Endothelial cell of umbilical vein (primary cell): Measurements from ENCODE around the gene OSBPL6. TPM values are rescaled to one million over a fixed set of nuclear protein-coding genes. Genes with fewer than 3 reads are reported as not detected.

Experiments
- BruUV-seq: library from RNA; stranded (reverse); fragments of 400-500 nt; replicated peaks from 2 replicates; lab custom pipeline; 2021; lab: Mats Ljungman, UMichigan
- CTCF ChIA-PET: fragments of 300-600, 350-600 bp; sonication (Branson Sonifier 250); formaldehyde crosslinking; loops from one replicate; lab custom pipeline; 2021; ENCODE audit warnings: antibody characterized with exemption, inconsistent platforms; lab: Charles Lee
- POLR2A ChIA-PET: fragments of 300-600, 350-600 bp; sonication (Branson Sonifier 250); formaldehyde crosslinking; loops from one replicate; lab custom pipeline; 2021; ENCODE audit warnings: antibody characterized with exemption, inconsistent platforms; lab: Charles Lee
- DNase-seq: peaks from one replicate; pipeline ENCODE4 v3.0.0-alpha.2; 2011; ENCODE audit warnings: low read depth, low spot score
- FAIRE-seq: peaks from 2 replicates; lab custom pipeline; 2011; peaks lifted over from hg19 to GRCh38; lab: Jason Lieb, UNC
- H2AFZ ChIP-seq: 2 replicates; pipeline ENCODE4 v1.6.0; 2012; ENCODE audit warnings: low read depth, low read length, control low read depth, inconsistent platforms
- H3K27ac ChIP-seq: 2 replicates; pipeline ENCODE4 v1.5.1; 2011; ENCODE audit warnings: low read depth, mild to moderate bottlenecking, control low read depth, low read length, moderate library complexity; ENCODE audit not compliant: insufficient read depth
- H3K27me3 ChIP-seq, 2 experiments: 2 replicates each; pipeline versions ENCODE4 v1.6.0 to v1.6.1; 2011; ENCODE audit warnings: low read length in 2 of 2, mixed read lengths in 1 of 2; ENCODE audit not compliant: control insufficient read depth in 2 of 2, insufficient read depth in 2 of 2
- H3K36me3 ChIP-seq, 2 experiments: 2 replicates in 1 of 2; 3 replicates in 1 of 2; pipeline ENCODE4 v1.5.1; 2011; ENCODE audit warnings: low read length in 2 of 2, mild to moderate bottlenecking in 1 of 2, moderate library complexity in 1 of 2; ENCODE audit not compliant: control insufficient read depth in 2 of 2, insufficient read depth in 2 of 2; ENCODE audit errors: extremely low read depth in 1 of 2
- H3K4me1 ChIP-seq: 3 replicates; pipeline ENCODE4 v1.5.1; 2011; ENCODE audit warnings: mild to moderate bottlenecking, low read length; ENCODE audit not compliant: control insufficient read depth, insufficient read depth; ENCODE audit errors: extremely low read depth
- H3K4me2 ChIP-seq: 2 replicates; pipeline ENCODE4 v1.6.1; 2011; ENCODE audit warnings: low read length, control low read depth, mixed read lengths; ENCODE audit not compliant: insufficient read depth
- H3K4me3 ChIP-seq, 3 experiments: fragments of 200-600 bp in 1 of 3; sonication (generic), shearing (Covaris generic) in 1 of 3; replicated peaks in 1 of 3; 2 replicates each; pipeline ENCODE4 v1.5.1; 2011 to 2016; ENCODE audit warnings: control low read depth in 3 of 3, low read length in 3 of 3, mild to moderate bottlenecking in 2 of 3, inconsistent platforms in 1 of 3, low read depth in 1 of 3, moderate library complexity in 1 of 3; ENCODE audit not compliant: insufficient read depth in 1 of 3
- H3K79me2 ChIP-seq: 2 replicates; pipeline ENCODE4 v1.6.0; 2012; ENCODE audit warnings: low read length, inconsistent platforms; ENCODE audit not compliant: control insufficient read depth, insufficient read depth
- H3K9ac ChIP-seq: replicated peaks from 2 replicates; pipeline ENCODE3; 2011; ENCODE audit warnings: low read length, control low read depth; ENCODE audit not compliant: insufficient read depth; ENCODE audit errors: extremely low read depth
- H3K9me1 ChIP-seq: replicated peaks from 3 replicates; pipeline ENCODE4 v1.6.0; 2011; ENCODE audit warnings: mild to moderate bottlenecking, low read length; ENCODE audit not compliant: control insufficient read depth, insufficient read depth; ENCODE audit errors: extremely low read depth
- H3K9me3 ChIP-seq: replicated peaks from 2 replicates; pipeline ENCODE4 v1.5.1; 2012; ENCODE audit warnings: low read length, inconsistent platforms; ENCODE audit not compliant: control insufficient read depth, insufficient read depth
- H4K20me1 ChIP-seq: replicated peaks from 2 replicates; pipeline ENCODE3; 2011; ENCODE audit warnings: mild to moderate bottlenecking, low read length; ENCODE audit not compliant: control insufficient read depth, insufficient read depth; ENCODE audit errors: extremely low read depth
- CTCF ChIP-seq, 2 donors: IDR thresholded peaks; 1 replicate in 1 of 2; 2 replicates in 1 of 2; pipeline ENCODE4 v1.5.1; 2011; ENCODE audit warnings: low read length in 2 of 2, mild to moderate bottlenecking in 2 of 2, moderate library complexity in 2 of 2, control low read depth in 1 of 2, inconsistent platforms in 1 of 2, low read depth in 1 of 2; ENCODE audit not compliant: insufficient read depth in 1 of 2; ENCODE audit errors: extremely low read depth in 1 of 2
- FOS ChIP-seq: IDR thresholded peaks from 2 replicates; pipeline ENCODE4 v1.6.1; 2011; ENCODE audit warnings: mild to moderate bottlenecking, low read length, moderate library complexity, borderline replicate concordance; ENCODE audit not compliant: insufficient read depth
- GATA2 ChIP-seq: IDR thresholded peaks from 2 replicates; pipeline ENCODE4 v1.7.0; 2011; ENCODE audit warnings: low read depth, mild to moderate bottlenecking, moderate library complexity, mixed read lengths, low read length; ENCODE audit not compliant: insufficient read length, insufficient read depth
- JUN ChIP-seq: IDR thresholded peaks from 2 replicates; pipeline ENCODE4 v1.6.1; 2011; ENCODE audit warnings: borderline replicate concordance, low read depth; ENCODE audit not compliant: insufficient read length, insufficient read depth
- MAX ChIP-seq: IDR thresholded peaks from 2 replicates; pipeline ENCODE4 v1.6.1; 2011; ENCODE audit not compliant: insufficient read depth, insufficient read length
- MYC ChIP-seq: IDR thresholded peaks from one replicate; pipeline ENCODE4 v1.6.1; 2011; ENCODE audit warnings: mild to moderate bottlenecking, low read depth, low read length
- POLR2A ChIP-seq: IDR thresholded peaks from 2 replicates; pipeline ENCODE4 v1.6.1; 2012; ENCODE audit warnings: low read depth, mild to moderate bottlenecking, control low read depth, low read length
- POLR2AphosphoS5 ChIP-seq: IDR thresholded peaks from 2 replicates; pipeline ENCODE4 v1.6.1; 2012; ENCODE audit warnings: low read depth, mild to moderate bottlenecking, control low read depth, low read length, moderate library complexity; ENCODE audit not compliant: insufficient read depth
- dilution Hi-C: fragments of 300-500 bp; cut with MboI; formaldehyde crosslinking; loops from one replicate; pipeline ENCODE4 v1.15.0; 2019; ENCODE audit warnings: low sequenced_read_pairs; ENCODE audit not compliant: extremely low pct_ligation_motif_present
- intact Hi-C: fragments of 100-400 bp; cut with micrococcal nuclease; formaldehyde crosslinking; loops from one replicate; pipeline ENCODE4 v1.10.0; 2022
- polyA plus RNA-seq, 4 experiments: library from polyadenylated mRNA; depleted of rRNA in 3 of 4; stranded (reverse) in 3 of 4; unstranded in 1 of 4; fragments of >200 nt; gene quantifications; 2 replicates each; pipeline versions ENCODE4 v1.2.1 to v1.2.3, GENCODE V29; 2011 to 2012; ENCODE audit warnings: missing spikeins in 1 of 4
- total RNA-seq: library from RNA; stranded (reverse); gene quantifications from 2 replicates; pipeline ENCODE4 v1.2.3, GENCODE V29; 2021

OSBPL6 gene
- total and polyA plus RNA-seq, 2 donors (not counting 3 experiments of a cell fraction or from before 2014, with no cell fraction given), result 1.5 to 2.3 TPM

GRCh38 chr2:178152033-178152432 is 42.3 kb upstream of the OSBPL6 start:
- TF ChIP-seq CTCF (IDR thresholded peaks at IDR 0.05; ENCODE audit: extremely low read depth in 1 of 2, insufficient read depth in 1 of 2, low read depth in 1 of 2, low read length in 2 of 2) (no peak), POLR2A (no peak), FOS (no peak), MYC (no peak), JUN (no peak), POLR2AphosphoS5 (no peak), GATA2 (no peak), MAX (no peak)
- Histone ChIP-seq H3K27ac (no peak overlapping the region), H3K4me2 (no peak overlapping the region), H3K36me3 (no peaks in the 10 kb centered on the region), H3K27me3 (peaks cover 0 to 3% of the 10 kb centered on the region in 2 experiments), H4K20me1 (no peaks in the 10 kb centered on the region), H3K9me1 (no peaks in the 10 kb centered on the region), H3K9me3 (no peaks in the 10 kb centered on the region), H3K79me2 (no peaks in the 10 kb centered on the region), H3K4me3 (no peak overlapping the region), H3K9ac (no peak overlapping the region), H3K4me1 (no peaks in the 10 kb centered on the region), H2AFZ (no peak overlapping the region)
- ChIA-PET CTCF (no interaction called here), POLR2A (no interaction called here)
- dilution Hi-C loops (no loop called here), intact Hi-C loops (no loop called here)
- FAIRE-seq (no peak), DNase-seq (no peak)
- no TSS peak for BruUV-seq
